GM12891 (cell line): ENCODE data around the gene PCDHA1.
"Not testable (repeated sequence)": the region's sequence is repeated elsewhere in the genome, so short reads cannot be mapped to it uniquely, and the experiment has no call there.

Experiments
- DNase-seq: peaks from one replicate; pipeline ENCODE4 v3.0.0; 2011; ENCODE audit warnings: low spot score; ENCODE audit not compliant: insufficient read length
- FAIRE-seq: peaks from 2 replicates; lab custom pipeline; 2011; peaks lifted over from hg19 to GRCh38; lab: Jason Lieb, UNC
- PAX5 ChIP-seq: IDR thresholded peaks from 2 replicates; pipeline ENCODE4 v1.6.1; 2011; ENCODE audit warnings: low read length, moderate library complexity, mild to moderate bottlenecking; ENCODE audit not compliant: insufficient read depth, severe bottlenecking
- POLR2A ChIP-seq: IDR thresholded peaks from 2 replicates; pipeline ENCODE4 v1.6.1; 2011; ENCODE audit warnings: low read depth, low read length, control low read depth
- POLR2AphosphoS5 ChIP-seq: IDR thresholded peaks from 2 replicates; pipeline ENCODE4 v1.6.1; 2011; ENCODE audit warnings: low read depth, low read length, control low read depth
- POU2F2 ChIP-seq: IDR thresholded peaks from 2 replicates; pipeline ENCODE4 v1.6.1; 2011; ENCODE audit warnings: low read depth, mild to moderate bottlenecking, control low read depth, low read length, moderate library complexity
- SPI1 ChIP-seq: IDR thresholded peaks from 2 replicates; pipeline ENCODE4 v1.6.1; 2011; ENCODE audit warnings: low read depth, low read length, control low read depth
- TAF1 ChIP-seq: IDR thresholded peaks from 2 replicates; pipeline ENCODE4 v1.6.1; 2011; ENCODE audit warnings: low read depth, low read length, control low read depth

PCDHA1 gene

DNA sequence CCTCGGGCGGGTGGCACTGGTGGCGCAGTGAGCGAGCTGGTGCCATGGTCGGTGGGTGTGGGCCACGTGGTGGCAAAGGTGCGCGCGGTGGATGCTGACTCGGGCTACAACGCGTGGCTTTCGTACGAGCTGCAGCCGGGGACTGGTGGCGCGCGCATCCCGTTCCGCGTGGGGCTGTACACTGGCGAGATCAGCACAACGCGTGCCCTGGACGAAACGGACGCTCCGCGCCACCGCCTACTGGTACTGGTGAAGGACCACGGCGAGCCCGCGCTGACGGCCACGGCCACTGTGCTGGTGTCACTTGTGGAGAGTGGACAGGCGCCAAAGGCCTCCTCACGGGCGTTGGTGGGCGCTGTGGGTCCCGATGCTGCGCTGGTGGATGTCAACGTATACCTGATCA, 22.9 kb downstream of the PCDHA1 start:
- TF ChIP-seq TAF1 (no peak), POLR2AphosphoS5 (no peak), POU2F2 (no peak), PAX5 (no peak), SPI1 (no peak), POLR2A (no peak)
- DNase-seq (no peak), FAIRE-seq (no peak)

DNA sequence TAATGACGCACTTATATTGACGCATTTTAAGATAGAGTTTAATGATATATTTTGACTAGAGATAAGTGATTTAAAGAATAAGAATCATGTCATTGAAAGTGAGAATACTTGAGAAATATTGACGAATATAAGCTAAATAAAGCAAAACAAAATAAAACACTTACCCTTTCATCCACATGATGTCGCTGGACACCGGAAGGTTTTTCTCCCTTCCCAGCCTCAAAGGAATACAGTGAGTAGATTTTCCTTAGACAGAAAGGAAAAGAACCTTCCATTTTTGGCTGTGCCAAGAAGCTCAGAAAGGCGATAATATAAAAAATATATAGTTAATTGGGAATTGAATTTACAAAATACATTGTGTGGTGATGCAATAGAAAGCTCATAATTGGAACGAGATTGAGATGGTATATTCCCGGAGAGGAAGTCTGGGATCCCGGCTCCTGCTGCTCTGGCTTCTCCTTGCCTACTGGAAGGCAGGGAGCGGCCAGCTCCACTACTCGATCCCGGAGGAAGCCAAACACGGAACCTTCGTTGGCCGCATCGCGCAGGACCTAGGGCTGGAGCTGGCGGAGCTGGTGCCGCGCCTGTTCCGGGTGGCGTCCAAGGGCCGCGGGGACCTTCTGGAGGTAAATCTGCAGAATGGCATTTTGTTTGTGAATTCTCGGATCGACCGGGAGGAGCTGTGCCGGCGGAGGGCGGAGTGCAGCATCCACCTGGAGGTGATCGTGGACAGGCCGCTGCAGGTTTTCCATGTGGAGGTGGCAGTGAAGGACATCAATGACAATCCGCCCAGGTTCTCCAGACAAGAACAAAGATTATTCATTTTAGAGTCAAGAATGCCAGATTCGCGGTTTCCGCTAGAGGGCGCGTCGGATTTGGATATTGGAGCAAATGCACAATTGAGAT, 35.7 kb downstream of the PCDHA1 start, which contains the start of gene PCDHA5:
PCDHA5 (plus strand) TSS at position 239 of the 906 bp plus-strand sequence.
- TF ChIP-seq POLR2A (no peak), POU2F2 (no peak), SPI1 (no peak), POLR2AphosphoS5 (no peak), TAF1 (no peak)
- FAIRE-seq (no peak), DNase-seq (no peak)

GRCh38 chr5:140822281-140822629, 36.3 kb downstream of the PCDHA1 start:
- DNase-seq: no peak
- TF ChIP-seq SPI1: no peak
- TF ChIP-seq POU2F2: no peak
- TF ChIP-seq POLR2AphosphoS5: no peak
- TF ChIP-seq PAX5: no peak
- TF ChIP-seq TAF1: no peak
- TF ChIP-seq POLR2A: no peak
- FAIRE-seq: no peak

DNA sequence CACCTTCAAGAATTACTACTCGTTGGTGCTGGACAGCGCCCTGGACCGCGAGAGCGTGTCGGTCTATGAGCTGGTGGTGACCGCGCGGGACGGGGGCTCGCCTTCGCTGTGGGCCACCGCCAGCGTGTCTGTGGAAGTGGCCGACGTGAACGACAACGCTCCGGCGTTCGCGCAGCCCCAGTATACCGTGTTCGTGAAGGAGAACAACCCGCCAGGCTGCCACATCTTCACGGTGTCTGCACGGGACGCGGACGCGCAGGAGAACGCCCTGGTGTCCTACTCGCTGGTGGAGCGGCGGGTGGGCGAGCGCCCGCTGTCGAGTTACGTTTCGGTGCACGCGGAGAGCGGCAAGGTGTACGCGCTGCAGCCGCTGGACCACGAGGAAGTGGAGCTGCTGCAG, 37.0 kb downstream of the PCDHA1 start:
- DNase-seq, FAIRE-seq: not testable (repeated sequence)

DNA sequence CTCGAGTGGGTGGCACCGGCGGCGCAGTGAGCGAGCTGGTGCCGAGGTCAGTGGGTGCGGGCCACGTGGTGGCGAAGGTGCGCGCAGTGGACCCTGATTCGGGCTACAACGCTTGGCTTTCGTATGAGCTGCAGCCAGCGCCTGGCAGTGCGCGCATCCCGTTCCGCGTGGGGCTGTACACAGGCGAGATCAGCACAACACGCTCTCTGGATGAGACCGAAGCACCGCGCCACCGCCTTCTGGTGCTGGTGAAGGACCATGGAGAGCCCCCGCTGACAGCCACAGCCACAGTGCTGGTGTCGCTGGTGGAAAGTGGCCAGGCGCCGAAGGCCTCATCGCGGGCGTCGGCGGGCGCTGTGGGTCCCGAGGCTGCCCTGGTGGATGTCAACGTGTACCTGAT, 37.5 kb downstream of the PCDHA1 start:
- FAIRE-seq: no peak
- no peak for TF ChIP-seq POLR2AphosphoS5
- no peak for TF ChIP-seq POLR2A
- no peak for TF ChIP-seq SPI1
- TF ChIP-seq POU2F2: no peak
- TF ChIP-seq TAF1: no peak
- no peak for TF ChIP-seq PAX5
- no peak for DNase-seq

GRCh38 chr5:140827704-140828361, 41.9 kb downstream of the PCDHA1 start, which contains the start of gene PCDHA6:
Gene PCDHA6 (plus strand): TSS chr5:140827960. CDS start chr5:140828092, 132 bp downstream.
- TF ChIP-seq POU2F2 (no peak), SPI1 (no peak)
- DNase-seq (no peak), FAIRE-seq (no peak)

DNA sequence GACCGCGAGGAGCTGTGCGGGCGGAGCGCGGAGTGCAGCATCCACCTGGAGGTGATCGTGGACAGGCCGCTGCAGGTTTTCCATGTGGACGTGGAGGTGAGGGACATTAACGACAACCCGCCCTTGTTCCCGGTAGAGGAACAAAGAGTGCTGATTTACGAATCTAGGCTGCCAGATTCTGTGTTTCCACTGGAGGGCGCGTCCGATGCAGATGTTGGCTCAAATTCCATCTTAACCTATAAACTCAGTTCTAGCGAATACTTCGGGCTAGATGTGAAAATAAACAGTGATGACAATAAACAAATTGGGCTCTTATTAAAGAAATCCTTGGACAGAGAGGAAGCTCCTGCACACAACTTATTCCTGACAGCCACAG, 42.4 kb downstream of the PCDHA1 start:
- TF ChIP-seq TAF1: no peak
- TF ChIP-seq PAX5: no peak
- no peak for TF ChIP-seq POU2F2
- TF ChIP-seq POLR2A: no peak
- TF ChIP-seq POLR2AphosphoS5: no peak
- TF ChIP-seq SPI1: no peak
- FAIRE-seq (no peak), DNase-seq (no peak)

- FAIRE-seq, DNase-seq: not testable (repeated sequence)
These were observed 43.9 kb downstream of the PCDHA1 start for GRCh38 chr5:140829511-140830501.

- no peak for FAIRE-seq
- no peak for DNase-seq
- TF ChIP-seq PAX5 (no peak), POLR2A (no peak), TAF1 (no peak)
These were observed 48.1 kb downstream of the PCDHA1 start, which contains the start of gene PCDHA7 for GRCh38 chr5:140833993-140834392. Gene PCDHA7 (plus strand): TSS chr5:140834269. CDS start chr5:140834384, 115 bp downstream.

GRCh38 chr5:140834439-140835008, 48.6 kb downstream of the PCDHA1 start:
- FAIRE-seq, DNase-seq: not testable (repeated sequence)
